ENCODE measurements around the gene ANKRD23. TPM values are rescaled to one million over a fixed set of nuclear protein-coding genes. Genes with fewer than 3 reads are reported as not detected.

The ANKRD23 gene
- total and polyA plus RNA-seq, 12 donors: 0.96 to 40.0 (median 14.5) TPM

GRCh38 chr2:96813656-96814055 lies 30.2 kb downstream of the ANKRD23 start:
- intact Hi-C loops (cut with DNase I): loop anchor here in 1 of 10 donors (10.0 kb wide), 1 partner anchor 179 kb away; the partner anchor contains the start of gene KANSL3
- H3K9me3 ChIP-seq: no peaks in the 10 kb centered on the region
- no peak for DNase-seq
- no peak for TF ChIP-seq CTCF (IDR thresholded peaks at IDR 0.05)
- H3K4me3 ChIP-seq: no peak overlapping the region
- ATAC-seq: no peak
- peaks cover 0 to 32% (median 0%) of the 10 kb centered on the region in 9 donors for H3K36me3 ChIP-seq
- H3K27me3 ChIP-seq: no peaks in the 10 kb centered on the region
- WGBS, 2 donors: 88 to 91% methylated on average over 4 of the region's 4 CpGs
- H3K4me1 ChIP-seq: peaks cover 18 to 71% (median 53%) of the 10 kb centered on the region in 9 donors
- peak overlapping the region in 1 of 10 donors; percentile 2 for H3K27ac ChIP-seq

- 17 to 27% methylated on average over 3 of the region's 3 CpGs for WGBS, 2 donors
Measured at GRCh38 chr2:96811917-96812316, 31.9 kb downstream of the ANKRD23 start.

GRCh38 chr2:96810783-96811192 lies 33.0 kb downstream of the ANKRD23 start:
- no peak overlapping the region for H3K4me3 ChIP-seq
- no peak for DNase-seq
- TF ChIP-seq CTCF (IDR thresholded peaks at IDR 0.05): no peak
- H3K4me1 ChIP-seq: peaks cover 6 to 58% (median 37%) of the 10 kb centered on the region in 9 donors
- intact Hi-C loops (cut with DNase I): loop anchor here in 1 of 10 donors (10.0 kb wide), 1 partner anchor 176 kb away; the partner anchor contains the start of gene KANSL3
- peaks cover 0 to 40% (median 0%) of the 10 kb centered on the region in 9 donors for H3K36me3 ChIP-seq
- 70 to 82% methylated on average over 5 of the region's 5 CpGs for WGBS, 2 donors
- no peak for ATAC-seq
- H3K27me3 ChIP-seq: no peaks in the 10 kb centered on the region
- peak overlapping the region in 8 of 10 donors; percentile 1 to 76 (median 62) for H3K27ac ChIP-seq
- H3K9me3 ChIP-seq: no peaks in the 10 kb centered on the region

More at GRCh38 chr2:96811917-96812316, 31.9 kb downstream of the ANKRD23 start:
- no peaks in the 10 kb centered on the region for H3K9me3 ChIP-seq
- H3K27ac ChIP-seq: peak overlapping the region in 8 of 10 donors; percentile 14 to 76 (median 66)
- no peaks in the 10 kb centered on the region for H3K27me3 ChIP-seq
- peaks cover 0 to 34% (median 0%) of the 10 kb centered on the region in 9 donors for H3K36me3 ChIP-seq
- peak; percentile 9 to 68 (median 54) for ATAC-seq
- TF ChIP-seq CTCF (IDR thresholded peaks at IDR 0.05): no peak
- peak; percentile 69 to 88 for DNase-seq
- intact Hi-C loops (cut with DNase I): loop anchor here in 1 of 10 donors (10.0 kb wide), 1 partner anchor 177 kb away; the partner anchor contains the start of gene KANSL3
- no peak overlapping the region for H3K4me3 ChIP-seq
- peaks cover 6 to 58% (median 37%) of the 10 kb centered on the region in 9 donors for H3K4me1 ChIP-seq

DNA sequence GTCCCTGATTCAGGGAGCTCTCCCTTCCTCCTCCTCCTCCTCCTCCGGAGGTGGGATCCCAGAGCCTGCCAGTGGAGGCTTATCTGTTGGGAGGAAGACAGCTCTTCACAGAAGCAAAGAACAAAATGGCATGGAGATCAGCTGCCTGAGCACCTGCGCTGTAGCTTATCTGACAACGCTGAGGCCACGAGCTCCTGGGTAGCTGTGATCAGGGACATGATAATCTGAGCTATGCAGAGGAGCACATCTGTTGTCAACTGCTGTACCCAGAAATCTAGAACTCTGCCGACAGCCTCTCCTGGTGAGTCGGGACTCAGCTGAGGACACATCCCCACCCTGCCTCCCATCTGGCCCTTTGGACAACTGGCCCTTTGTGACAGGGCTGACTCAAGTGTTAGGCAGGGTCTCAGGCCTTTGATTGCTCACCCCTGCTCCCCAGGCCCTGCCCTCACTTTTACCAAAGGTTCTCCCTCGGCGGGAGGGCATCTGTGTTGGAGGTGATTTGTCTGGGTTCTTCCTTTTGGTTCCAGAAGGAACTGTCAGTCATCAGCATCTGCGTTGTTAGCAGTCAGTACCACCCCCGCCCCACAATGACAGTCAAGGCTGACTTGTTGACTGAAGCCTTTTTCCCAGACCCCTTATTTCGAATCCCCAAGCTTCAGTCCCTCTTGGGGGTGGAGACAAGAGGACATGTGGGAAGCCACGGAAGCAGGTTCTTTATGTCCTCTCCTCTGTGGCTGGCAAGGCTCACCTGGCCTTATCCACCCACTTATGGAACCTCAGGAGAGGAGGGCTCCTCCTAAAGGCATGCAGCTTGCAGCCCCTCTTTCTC lies 33.7 kb downstream of the ANKRD23 start:
- H3K4me1 ChIP-seq: peaks cover 3 to 55% (median 37%) of the 10 kb centered on the region in 9 donors
- H3K36me3 ChIP-seq: peaks cover 0 to 40% (median 0%) of the 10 kb centered on the region in 9 donors
- WGBS, 2 donors: 68 to 74% methylated on average over 12 of the region's 12 CpGs
- intact Hi-C loops (cut with DNase I): loop anchor here in 1 of 10 donors (10.0 kb wide), 1 partner anchor 175 kb away; the partner anchor contains the start of gene KANSL3
- H3K4me3 ChIP-seq: no peak overlapping the region
- no peak for DNase-seq
- ATAC-seq: no peak
- no peak for TF ChIP-seq CTCF (IDR thresholded peaks at IDR 0.05)
- H3K27me3 ChIP-seq: no peaks in the 10 kb centered on the region
- peak overlapping the region in 6 of 10 donors; percentile 47 to 76 (median 74) for H3K27ac ChIP-seq
- H3K9me3 ChIP-seq: no peaks in the 10 kb centered on the region
